Right forelimb (tissue), 1 donor: Measurements from ENCODE around the gene FKBP11.
"Not testable (repeated sequence)": the region's sequence is repeated elsewhere in the genome, so short reads cannot be mapped to it uniquely, and the experiment has no call there.

Experiments used
- DNase-seq: peaks from one replicate; pipeline ENCODE4 v3.0.0-alpha.2; 2018

FKBP11 gene

GRCh38 chr12:48903982-48904411 is 21.3 kb downstream of the FKBP11 start:
- DNase-seq = peak; percentile 88

GRCh38 chr12:48903363-48903981 is 21.8 kb downstream of the FKBP11 start:
- no peak for DNase-seq

GRCh38 chr12:48901278-48901677 is 24.0 kb downstream of the FKBP11 start:
- DNase-seq = no peak

DNA sequence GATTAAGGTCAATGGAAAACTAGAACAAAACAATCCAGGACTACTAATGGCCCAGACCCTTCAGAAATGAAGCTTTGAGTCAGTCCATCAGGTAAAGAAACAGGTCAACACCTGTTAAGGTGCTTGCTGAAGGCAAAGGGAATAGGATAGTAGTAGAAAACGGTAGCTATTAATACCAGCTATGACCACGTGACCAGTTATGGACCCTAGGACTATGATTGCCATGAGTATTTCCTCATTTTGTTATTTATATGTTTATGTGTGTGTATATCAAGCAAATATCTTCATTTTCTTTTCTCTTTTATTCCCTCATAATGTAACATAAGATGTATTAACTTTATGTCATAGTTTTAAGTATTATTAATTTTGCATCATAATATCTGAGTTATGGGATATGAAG is 25.6 kb downstream of the FKBP11 start:
- DNase-seq = no peak

DNA sequence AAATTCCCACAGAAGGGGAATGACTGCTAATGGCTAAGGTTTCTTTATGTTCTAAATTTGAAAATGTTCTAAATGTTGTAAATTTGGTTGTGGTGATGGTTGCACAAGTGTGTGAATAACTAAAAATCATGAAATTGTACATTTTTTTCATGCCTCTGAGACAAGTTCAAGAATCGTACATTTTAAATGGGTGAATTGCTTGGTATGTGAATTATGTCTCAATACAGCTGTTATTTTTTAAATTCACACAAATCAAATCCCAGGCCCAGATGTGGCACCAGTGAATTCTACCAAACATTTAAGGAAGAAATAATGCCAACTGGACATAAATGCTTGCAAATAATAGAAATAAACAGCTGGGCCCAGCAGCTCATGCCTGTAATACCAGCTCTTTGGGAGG is 31.0 kb downstream of the FKBP11 start:
- DNase-seq = no peak

DNA sequence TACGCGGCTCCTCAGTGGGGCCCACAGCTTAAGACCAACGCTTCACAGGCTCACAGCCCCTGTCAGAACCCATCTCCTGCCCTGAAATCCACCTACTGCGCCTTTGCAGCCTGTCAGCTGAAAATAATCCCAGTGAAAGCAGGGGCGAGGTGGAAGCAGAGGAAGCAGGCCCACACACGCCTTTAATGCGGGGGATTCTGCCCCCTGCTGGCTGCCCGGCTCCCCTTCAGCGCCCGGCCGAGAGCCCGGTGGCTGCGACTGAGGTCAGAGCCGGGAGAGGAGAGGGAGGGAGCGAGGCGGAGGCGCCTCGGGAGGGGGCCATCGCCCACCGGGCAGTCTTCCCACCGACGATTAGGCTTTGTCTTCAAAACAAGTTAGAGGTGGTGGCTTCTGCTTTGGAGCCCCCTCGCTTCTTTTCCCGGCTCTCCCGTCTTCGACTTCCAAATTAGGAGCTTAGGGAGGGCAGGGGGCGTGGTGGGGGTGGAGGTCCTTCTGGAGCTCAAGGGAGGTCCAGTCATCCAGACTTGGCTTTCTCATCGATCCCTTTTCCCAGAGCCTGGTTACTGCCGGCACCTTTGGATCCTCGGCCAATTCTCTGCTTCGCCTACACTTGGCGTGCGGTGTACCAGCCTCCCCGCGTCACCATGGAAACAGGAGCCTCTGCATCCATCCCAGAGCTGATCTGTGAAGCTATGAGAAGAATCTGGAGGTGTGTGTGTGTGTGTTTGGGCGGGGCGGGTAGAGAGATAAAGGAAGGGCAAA is 34.5 kb downstream of the FKBP11 start:
- peak; percentile 90 for DNase-seq

DNA sequence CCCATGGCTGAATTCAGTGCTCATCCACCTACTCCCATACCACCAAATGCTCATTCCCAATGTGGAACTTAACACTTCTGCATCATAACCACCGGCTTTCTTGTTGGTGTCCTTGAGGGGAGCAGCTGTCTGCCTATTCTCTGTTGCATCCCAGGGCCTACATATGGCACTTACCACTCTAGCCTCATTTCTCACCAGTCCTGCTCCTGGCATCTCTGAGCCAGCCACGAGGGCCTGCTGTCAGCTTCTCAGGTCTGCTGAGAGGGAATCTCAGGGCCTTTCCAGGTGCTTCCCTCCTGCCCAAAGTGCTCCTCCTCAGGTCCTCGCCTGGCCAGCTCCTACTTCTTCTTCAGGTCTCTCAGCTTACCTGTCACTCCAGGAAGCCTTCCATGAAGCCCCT is 35.6 kb downstream of the FKBP11 start:
- DNase-seq = no peak

DNA sequence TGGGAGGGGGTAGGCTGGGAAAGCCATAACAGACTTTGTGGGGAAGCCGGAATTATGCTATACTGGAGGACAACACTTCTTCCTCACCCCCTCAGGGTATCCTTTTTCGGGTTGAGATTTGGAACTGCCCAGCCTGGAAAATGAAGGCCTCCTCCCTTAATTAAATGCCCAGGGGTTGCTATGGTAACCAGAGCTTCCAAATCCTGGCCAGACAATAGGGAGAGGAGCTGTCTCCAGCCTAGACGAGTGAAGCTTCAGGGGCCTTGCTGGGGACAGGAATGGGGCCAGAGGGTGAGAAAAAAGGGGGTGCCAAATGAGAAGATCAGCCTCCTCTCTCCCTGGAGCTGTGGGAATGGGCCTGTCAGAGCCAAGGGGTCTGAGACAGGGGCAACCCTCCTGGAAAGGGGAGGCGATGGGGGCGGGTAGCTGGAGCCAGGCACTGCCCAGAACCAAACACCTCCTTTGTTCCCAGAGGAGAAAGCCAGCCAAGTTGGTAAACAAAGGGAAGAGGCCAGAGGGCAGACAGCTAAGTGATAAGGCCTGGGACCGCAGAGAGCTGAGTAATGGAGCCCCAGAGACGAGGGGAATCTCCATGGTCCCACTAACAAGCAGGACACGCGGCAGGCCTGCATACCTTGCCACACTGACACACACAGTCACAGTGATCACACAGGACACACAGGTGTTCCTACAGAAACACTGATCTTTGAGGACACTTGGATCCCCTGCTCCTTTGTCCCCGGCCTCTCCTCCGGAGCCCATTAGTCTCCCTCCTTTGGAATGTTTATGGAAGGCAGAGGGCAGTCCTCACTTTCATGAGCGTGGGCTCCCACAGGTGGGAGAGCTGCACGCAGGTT is 41.8 kb downstream of the FKBP11 start:
- no peak for DNase-seq

DNA sequence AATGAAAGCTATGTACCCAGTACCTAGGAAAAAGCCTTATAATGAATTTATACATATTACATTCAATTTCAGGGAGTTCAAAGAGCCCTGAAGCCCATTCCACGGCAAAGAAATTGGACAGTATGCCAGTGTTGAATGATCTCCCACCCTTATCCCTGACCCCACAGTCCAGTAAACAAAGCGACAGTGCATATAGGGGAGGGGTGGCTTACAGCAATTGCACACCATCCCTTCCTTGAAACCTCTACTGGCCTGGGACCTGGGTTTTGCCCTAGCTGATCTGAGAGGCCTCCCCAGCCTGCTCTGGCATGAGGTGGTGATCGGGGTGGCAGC is 42.4 kb downstream of the FKBP11 start:
- no peak for DNase-seq

- peak; percentile 60 for DNase-seq
These were observed 43.0 kb downstream of the FKBP11 start for GRCh38 chr12:48882315-48882687.

GRCh38 chr12:48881686-48882314 is 43.5 kb downstream of the FKBP11 start:
- DNase-seq = no peak

GRCh38 chr12:48880647-48881046 is 44.6 kb downstream of the FKBP11 start:
- no peak for DNase-seq

DNA sequence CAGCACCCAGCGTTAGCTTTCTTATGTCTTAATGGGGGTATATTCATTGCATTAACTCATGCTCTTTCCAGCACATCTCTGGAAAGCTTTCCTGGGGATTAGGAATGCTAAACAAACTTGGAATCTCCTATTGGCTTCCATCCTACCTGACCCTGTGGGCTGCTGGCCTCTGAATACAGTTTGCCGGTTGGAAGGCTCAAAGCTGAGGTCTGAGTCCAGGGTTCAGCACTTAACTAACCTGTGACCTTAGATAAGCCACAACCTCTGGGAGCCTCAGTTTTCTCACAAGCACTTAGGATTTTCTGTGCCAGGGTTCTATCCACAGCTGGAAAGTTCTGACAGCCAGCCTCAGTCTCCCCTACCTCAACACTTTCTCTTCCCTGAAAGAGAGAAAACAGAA is 46.7 kb downstream of the FKBP11 start:
- no peak for DNase-seq

DNA sequence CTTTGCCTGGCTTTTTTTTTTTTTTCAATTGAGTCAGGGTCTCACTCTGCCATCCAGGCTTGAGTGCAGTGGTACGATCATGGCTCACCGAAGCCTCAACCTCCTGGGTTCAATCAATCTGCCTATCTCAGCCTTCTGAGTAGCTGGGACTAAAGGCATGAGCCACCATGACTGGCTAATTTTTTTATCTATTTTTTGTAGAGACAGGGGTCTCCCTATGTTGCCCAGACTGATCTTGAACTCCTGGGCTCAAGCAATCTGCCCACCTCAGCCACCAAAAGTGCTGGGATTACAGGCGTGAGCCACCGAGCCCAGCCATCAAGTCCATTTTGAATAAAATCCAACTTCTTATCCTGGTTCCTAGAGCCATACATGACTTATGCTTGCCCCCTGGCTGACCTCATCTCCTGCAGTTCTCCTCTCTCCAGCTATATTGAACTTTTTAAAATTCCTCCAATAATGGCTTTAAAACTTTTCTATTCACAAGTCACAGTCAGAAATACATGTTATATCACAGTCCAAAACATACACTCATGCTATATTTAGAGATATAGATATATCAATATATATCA is 49.3 kb downstream of the FKBP11 start:
- DNase-seq = no peak

- not testable (repeated sequence) for DNase-seq
These were observed 51.8 kb downstream of the FKBP11 start for GRCh38 chr12:48873534-48873933.

GRCh38 chr12:48873096-48873495 is 52.2 kb downstream of the FKBP11 start:
- no peak for DNase-seq
